ENCODE measurements around the gene CRYBG1. TPM values are rescaled to one million over a fixed set of nuclear protein-coding genes. Genes with fewer than 3 reads are reported as not detected.

Gene CRYBG1
- total RNA-seq, 2 donors from 2014 or later = 10.1 to 11.5 TPM

DNA sequence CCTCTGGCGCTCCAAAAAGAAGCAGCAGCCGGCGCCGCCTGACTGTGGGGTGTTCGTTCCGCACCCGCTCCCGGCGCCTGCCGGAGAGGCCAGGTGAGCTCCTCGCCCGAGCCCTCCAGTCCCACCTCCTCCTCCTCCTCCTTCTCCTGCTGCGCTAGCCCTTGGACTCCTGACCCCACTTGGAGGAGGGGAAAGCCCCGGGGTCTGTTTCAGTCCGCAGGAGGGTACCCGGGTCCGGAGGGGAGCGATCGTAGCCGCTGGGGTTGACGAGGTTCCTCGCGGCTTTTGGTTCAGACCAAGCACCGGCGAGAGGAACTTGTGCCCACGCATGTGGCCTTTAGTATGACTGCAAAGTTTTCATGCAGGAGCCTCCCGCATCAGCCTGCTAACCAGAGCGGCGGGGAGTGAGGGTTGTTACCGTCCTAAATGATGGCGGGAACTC, 493 bp downstream of the CRYBG1 start:
- 1% methylated on average over 31 of the region's 31 CpGs; no CpG with 5 or more reads in 1 of the 2 donors for WGBS, 2 donors
- peak overlapping the region in 3 of 4 donors; percentile 54 to 67 (median 67) for H3K27ac ChIP-seq

DNA sequence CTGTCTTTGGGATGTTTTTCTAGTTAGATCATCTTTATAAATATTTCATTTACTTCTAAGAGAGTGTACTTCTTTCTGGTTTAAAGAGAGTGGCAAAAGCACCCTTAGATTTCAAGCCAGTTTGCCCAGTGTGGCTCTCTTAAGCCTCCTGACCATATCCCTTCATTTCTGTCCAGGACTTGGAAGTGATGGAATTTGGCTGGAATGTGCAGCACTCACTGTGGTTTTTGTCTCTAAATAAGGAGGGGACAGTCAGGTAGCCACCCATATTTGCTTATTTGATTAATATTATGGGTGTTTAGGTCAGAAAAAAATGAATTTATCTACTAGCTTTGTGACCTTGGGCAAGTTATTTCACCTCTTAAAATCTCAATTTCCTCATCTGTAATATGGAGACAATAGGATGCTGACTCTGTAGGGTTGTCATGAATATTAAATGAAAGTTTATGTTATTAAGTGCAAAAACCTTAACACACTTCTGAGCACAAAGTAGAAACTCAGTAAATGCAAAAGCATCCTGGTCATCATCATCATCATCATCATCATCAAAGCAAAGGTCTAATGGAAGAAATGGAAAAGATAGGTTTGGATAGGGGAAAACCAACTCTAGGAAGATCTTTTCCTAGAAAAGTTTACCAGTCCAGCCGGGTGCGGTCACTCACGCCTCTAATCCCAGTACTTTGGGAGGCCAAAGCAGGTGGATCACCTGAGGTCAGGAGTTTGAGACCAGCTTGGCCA, 3.1 kb downstream of the CRYBG1 start:
- TF ChIP-seq, protein P1, sequence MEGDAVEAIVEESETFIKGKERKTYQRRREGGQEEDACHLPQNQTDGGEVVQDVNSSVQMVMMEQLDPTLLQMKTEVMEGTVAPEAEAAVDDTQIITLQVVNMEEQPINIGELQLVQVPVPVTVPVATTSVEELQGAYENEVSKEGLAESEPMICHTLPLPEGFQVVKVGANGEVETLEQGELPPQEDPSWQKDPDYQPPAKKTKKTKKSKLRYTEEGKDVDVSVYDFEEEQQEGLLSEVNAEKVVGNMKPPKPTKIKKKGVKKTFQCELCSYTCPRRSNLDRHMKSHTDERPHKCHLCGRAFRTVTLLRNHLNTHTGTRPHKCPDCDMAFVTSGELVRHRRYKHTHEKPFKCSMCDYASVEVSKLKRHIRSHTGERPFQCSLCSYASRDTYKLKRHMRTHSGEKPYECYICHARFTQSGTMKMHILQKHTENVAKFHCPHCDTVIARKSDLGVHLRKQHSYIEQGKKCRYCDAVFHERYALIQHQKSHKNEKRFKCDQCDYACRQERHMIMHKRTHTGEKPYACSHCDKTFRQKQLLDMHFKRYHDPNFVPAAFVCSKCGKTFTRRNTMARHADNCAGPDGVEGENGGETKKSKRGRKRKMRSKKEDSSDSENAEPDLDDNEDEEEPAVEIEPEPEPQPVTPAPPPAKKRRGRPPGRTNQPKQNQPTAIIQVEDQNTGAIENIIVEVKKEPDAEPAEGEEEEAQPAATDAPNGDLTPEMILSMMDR (IDR thresholded peaks at IDR 0.05) = no peak
- TF ChIP-seq POLR2A (IDR thresholded peaks at IDR 0.05) = no peak
- H3K4me1 ChIP-seq = peaks cover 7% of the 10 kb centered on the region
- 89 to 96% methylated on average over 3 of the region's 3 CpGs for WGBS, 2 donors
- H3K4me3 ChIP-seq = no peak overlapping the region
- no peaks in the 10 kb centered on the region for H3K9me3 ChIP-seq
- no peak for ATAC-seq
- intact Hi-C loops (cut with DNase I) = no loop called here
- H3K27ac ChIP-seq = no peak overlapping the region
- no peaks in the 10 kb centered on the region for H3K27me3 ChIP-seq
- DNase-seq = no peak
- H3K36me3 ChIP-seq (replicated peaks in 1 of 2; ENCODE audit: insufficient read depth in 1 of 2, low read depth in 2 of 2) = no peaks in the 10 kb centered on the region

More for the DNA sequence above, 493 bp downstream of the CRYBG1 start:
- Histone ChIP-seq H3K27me3 (no peaks in the 10 kb centered on the region), H3K4me1 (peaks cover 7% of the 10 kb centered on the region), H3K9me3 (no peaks in the 10 kb centered on the region), H3K36me3 (replicated peaks in 1 of 2; ENCODE audit: insufficient read depth in 1 of 2, low read depth in 2 of 2) (no peaks in the 10 kb centered on the region), H3K4me3 (peak overlapping the region; percentile 36 to 44)
- ATAC-seq = peak; percentile 46
- TF ChIP-seq POLR2A (IDR thresholded peaks at IDR 0.05) = peak in 1 of 3 donors; percentile 22
- TF ChIP-seq, protein P1 (IDR thresholded peaks at IDR 0.05) = no peak
- intact Hi-C loops (cut with DNase I) = no loop called here
- peak; percentile 25 to 38 (median 30) for DNase-seq

DNA sequence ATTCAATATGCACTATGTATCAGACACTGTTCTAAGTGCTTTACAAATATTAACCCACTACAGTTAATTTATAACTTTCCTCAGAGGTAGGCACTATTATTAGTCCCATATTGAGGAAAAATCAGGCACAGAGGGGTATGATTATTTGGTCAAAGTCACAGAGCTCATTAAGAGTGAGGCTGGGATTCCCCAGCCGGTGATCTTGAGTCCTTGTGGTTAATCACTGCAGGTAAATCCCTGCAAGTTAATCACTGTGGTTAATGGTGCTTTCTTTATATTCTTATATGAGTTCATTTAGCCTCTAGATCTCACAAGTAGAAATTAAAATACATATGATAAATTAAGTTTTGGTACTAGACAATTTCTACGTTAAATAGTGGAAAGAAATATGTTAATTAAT, 9.2 kb downstream of the CRYBG1 start:
- 50 to 56% methylated on average over 2 of the region's 2 CpGs for WGBS, 2 donors
- Histone ChIP-seq H3K27ac (peak overlapping the region in 1 of 4 donors; percentile 35), H3K9me3 (no peaks in the 10 kb centered on the region), H3K27me3 (no peaks in the 10 kb centered on the region), H3K4me1 (no peaks in the 10 kb centered on the region), H3K36me3 (replicated peaks in 1 of 2; ENCODE audit: insufficient read depth in 1 of 2, low read depth in 2 of 2) (no peaks in the 10 kb centered on the region), H3K4me3 (no peak overlapping the region)
- TF ChIP-seq POLR2A (IDR thresholded peaks at IDR 0.05) = no peak
- TF ChIP-seq, protein P1 (IDR thresholded peaks at IDR 0.05) = no peak
- no peak for ATAC-seq
- intact Hi-C loops (cut with DNase I) = no loop called here
- DNase-seq = no peak

DNA sequence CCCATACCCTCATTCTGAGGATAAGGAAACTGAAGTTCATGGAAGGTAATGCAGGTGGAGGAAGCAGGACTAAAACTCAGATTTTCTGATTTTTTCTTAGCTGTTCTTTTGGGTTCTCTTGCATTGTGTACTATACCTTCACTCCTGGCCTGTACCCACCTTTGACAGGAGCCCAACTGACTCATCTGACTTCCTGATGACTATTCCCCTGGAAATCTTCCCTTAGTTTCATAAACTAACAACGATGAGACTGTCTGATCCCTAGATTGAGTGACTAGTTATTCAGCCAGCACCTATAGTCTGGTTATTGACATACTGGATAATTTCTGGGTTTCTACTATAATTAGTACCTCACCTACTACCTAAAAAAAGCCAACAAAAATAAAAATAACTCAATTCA, 10.1 kb downstream of the CRYBG1 start:
- WGBS, 2 donors = 47 to 67% methylated on average over 1 of the region's 1 CpG
- intact Hi-C loops (cut with DNase I) = no loop called here
- no peak overlapping the region for H3K27ac ChIP-seq
- H3K36me3 ChIP-seq (replicated peaks in 1 of 2; ENCODE audit: insufficient read depth in 1 of 2, low read depth in 2 of 2) = no peaks in the 10 kb centered on the region
- no peaks in the 10 kb centered on the region for H3K4me1 ChIP-seq
- no peak for ATAC-seq
- no peaks in the 10 kb centered on the region for H3K9me3 ChIP-seq
- no peak for DNase-seq
- no peak overlapping the region for H3K4me3 ChIP-seq
- TF ChIP-seq POLR2A (IDR thresholded peaks at IDR 0.05) = no peak
- TF ChIP-seq, protein P1 (IDR thresholded peaks at IDR 0.05) = no peak
- no peaks in the 10 kb centered on the region for H3K27me3 ChIP-seq

Data from body of pancreas (tissue), 4 donors.